ENCODE results near the gene BCL2. TPM values are rescaled to one million over a fixed set of nuclear protein-coding genes. Genes with fewer than 3 reads are reported as not detected.

Gene BCL2
- total RNA-seq, 1 experiment from 2014 or later, result 2.9 TPM

DNA sequence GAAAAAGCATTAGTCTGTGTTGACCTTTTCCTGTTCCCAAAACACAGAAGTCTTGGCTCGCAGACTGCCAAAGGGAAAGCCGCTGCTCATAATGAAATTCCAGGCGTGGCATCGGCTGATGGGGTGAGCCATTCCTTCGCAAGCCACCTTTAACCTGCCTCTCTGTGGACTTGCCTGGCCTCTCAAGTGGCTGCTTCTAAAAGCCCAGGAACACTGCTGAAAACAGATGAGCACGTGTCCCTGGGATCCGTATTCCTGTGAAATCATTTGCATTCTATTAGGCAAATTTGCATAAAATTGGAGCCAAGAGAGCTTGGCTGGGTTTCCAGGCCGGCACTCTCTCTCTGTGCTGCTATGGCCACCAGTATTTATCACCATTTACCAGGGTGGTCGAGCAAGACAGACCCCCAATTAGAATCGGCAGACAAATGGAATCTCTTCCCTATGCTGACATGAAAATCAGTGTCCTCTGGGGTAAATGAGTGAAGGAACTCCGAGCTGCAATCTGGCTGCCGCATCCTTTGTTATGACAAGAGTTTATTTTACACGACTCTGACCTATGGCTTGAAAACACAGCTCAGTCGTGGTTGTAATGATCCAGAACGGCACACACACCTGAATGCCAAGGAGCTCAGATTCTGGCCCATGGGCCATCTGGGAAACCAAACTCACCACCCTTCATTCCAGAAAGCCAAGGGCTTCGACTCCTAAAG lies 21.7 kb downstream of the BCL2 start:
- no peak overlapping the region for H3K27ac Mint-ChIP-seq (ENCODE audit: unreplicated experiment)
- intact Hi-C loops (cut with micrococcal nuclease; ENCODE audit: unreplicated experiment), result no loop called here
- CTCF ChIA-PET, result no interaction called here
- H3K36me3 Mint-ChIP-seq (ENCODE audit: insufficient read depth, unreplicated experiment), result no peaks in the 10 kb centered on the region
- no peak for DNase-seq
- peaks cover 5% of the 10 kb centered on the region for H3K4me1 Mint-ChIP-seq (ENCODE audit: low read depth, unreplicated experiment)
- H3K4me3 Mint-ChIP-seq (ENCODE audit: low read depth, unreplicated experiment), result no peak overlapping the region
- H3K9me3 Mint-ChIP-seq (ENCODE audit: low read depth, unreplicated experiment), result no peaks in the 10 kb centered on the region
- no TSS peak for BruUV-seq (replicated peaks)
- H3K27me3 Mint-ChIP-seq (ENCODE audit: unreplicated experiment), result no peaks in the 10 kb centered on the region
- TF ChIP-seq, protein P1, sequence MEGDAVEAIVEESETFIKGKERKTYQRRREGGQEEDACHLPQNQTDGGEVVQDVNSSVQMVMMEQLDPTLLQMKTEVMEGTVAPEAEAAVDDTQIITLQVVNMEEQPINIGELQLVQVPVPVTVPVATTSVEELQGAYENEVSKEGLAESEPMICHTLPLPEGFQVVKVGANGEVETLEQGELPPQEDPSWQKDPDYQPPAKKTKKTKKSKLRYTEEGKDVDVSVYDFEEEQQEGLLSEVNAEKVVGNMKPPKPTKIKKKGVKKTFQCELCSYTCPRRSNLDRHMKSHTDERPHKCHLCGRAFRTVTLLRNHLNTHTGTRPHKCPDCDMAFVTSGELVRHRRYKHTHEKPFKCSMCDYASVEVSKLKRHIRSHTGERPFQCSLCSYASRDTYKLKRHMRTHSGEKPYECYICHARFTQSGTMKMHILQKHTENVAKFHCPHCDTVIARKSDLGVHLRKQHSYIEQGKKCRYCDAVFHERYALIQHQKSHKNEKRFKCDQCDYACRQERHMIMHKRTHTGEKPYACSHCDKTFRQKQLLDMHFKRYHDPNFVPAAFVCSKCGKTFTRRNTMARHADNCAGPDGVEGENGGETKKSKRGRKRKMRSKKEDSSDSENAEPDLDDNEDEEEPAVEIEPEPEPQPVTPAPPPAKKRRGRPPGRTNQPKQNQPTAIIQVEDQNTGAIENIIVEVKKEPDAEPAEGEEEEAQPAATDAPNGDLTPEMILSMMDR (IDR thresholded peaks at IDR 0.05; ENCODE audit: unreplicated experiment), result no peak

DNA sequence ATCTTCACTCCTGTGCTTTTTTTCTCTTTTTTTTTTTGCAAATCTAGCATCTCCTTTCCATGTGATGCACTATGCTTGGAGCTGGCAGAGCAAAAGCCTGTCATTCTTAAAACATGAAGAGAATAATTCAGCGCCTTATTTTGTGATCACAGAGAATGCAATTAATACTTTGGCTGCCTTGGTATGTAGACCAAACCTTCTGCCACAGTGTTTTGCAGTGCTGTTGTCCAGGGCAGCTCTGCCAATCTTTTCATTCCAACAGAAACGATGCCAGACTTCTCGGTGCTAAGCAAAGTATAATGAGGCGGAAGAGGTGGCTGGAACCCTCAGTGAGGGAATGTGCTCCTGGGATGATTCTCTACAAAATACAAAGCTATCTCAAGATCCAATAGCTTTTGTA lies 25.6 kb downstream of the BCL2 start:
- DNase-seq, result no peak
- Mint-ChIP-seq H3K4me3 (ENCODE audit: low read depth, unreplicated experiment) (no peak overlapping the region), H3K27ac (ENCODE audit: unreplicated experiment) (no peak overlapping the region), H3K27me3 (ENCODE audit: unreplicated experiment) (no peaks in the 10 kb centered on the region), H3K36me3 (ENCODE audit: insufficient read depth, unreplicated experiment) (no peaks in the 10 kb centered on the region), H3K9me3 (ENCODE audit: low read depth, unreplicated experiment) (no peaks in the 10 kb centered on the region), H3K4me1 (ENCODE audit: low read depth, unreplicated experiment) (no peaks in the 10 kb centered on the region)
- BruUV-seq (replicated peaks), result no TSS peak
- TF ChIP-seq, protein P1 (IDR thresholded peaks at IDR 0.05; ENCODE audit: unreplicated experiment), result no peak
- CTCF ChIA-PET, result interaction anchor here (0.7 kb wide), 1 partner anchor 111 kb away, joined by 4 read pairs; no protein-coding TSS in a partner anchor
- intact Hi-C loops (cut with micrococcal nuclease; ENCODE audit: unreplicated experiment), result no loop called here

DNA sequence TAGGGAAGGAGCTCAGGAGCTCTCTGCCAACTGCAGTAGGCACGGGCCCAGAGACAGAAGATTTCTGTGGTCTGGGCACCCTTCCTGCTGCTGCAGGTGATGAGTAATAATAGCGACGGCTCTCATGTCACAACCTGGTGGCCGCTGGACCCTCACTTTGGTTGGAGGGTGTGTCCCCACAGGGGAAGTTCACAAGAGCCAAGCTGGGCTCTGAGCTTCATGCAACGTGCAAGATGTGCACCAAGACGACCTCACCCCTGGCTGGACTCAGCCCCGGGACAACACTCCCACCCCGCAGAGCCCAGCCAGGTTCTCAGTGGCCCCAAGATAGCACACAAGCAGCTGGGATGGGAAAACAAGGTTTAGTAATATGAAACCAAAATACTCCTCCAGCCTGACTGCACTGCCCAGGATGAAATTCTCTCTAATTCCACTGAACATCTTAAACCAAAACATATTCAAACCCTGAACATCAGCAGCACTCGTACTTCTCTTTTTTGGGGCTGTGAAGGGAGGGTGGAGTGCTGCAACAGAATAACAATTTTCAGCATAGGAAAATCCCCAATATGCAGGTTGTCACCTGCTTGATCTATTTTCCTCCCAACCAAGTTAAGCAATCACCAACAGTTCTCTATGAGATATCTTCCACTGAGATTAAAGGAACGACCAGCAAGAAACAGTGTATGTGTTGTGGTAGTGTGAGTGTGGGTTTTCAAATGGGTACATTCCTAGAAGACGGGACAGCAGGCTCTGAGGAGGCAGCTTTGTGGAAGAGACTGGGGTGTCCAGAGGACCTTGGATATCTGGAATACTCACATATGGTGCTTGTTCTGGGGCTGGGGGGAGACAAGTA lies 26.5 kb downstream of the BCL2 start:
- TF ChIP-seq, protein P1 (IDR thresholded peaks at IDR 0.05; ENCODE audit: unreplicated experiment), result no peak
- Mint-ChIP-seq H3K9me3 (ENCODE audit: low read depth, unreplicated experiment) (no peaks in the 10 kb centered on the region), H3K4me1 (ENCODE audit: low read depth, unreplicated experiment) (no peaks in the 10 kb centered on the region), H3K27me3 (ENCODE audit: unreplicated experiment) (no peaks in the 10 kb centered on the region), H3K36me3 (ENCODE audit: insufficient read depth, unreplicated experiment) (no peaks in the 10 kb centered on the region), H3K27ac (ENCODE audit: unreplicated experiment) (no peak overlapping the region), H3K4me3 (ENCODE audit: low read depth, unreplicated experiment) (no peak overlapping the region)
- CTCF ChIA-PET, result interaction anchor here (0.7 kb wide), 1 partner anchor 110 kb away, joined by 4 read pairs; no protein-coding TSS in a partner anchor
- no TSS peak for BruUV-seq (replicated peaks)
- intact Hi-C loops (cut with micrococcal nuclease; ENCODE audit: unreplicated experiment), result no loop called here
- DNase-seq, result no peak

DNA sequence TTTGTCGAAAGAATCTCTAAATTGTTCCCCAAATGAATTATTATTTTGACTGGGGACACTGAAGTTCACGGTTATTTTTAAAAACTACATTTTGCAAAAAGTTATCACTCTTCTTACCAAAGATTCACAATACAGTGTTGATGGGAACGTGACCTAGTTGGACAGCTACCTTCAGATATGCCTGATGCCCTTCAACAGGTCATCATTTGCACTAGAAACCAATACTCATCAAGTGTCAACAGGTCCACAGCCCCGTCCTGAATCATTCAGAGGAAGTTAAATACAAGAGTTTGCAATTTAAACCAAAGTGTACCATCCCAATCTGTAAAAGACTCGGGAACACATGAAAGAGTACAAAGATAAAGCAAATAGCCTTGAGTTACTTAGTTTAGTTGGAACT lies 28.3 kb downstream of the BCL2 start:
- H3K9me3 Mint-ChIP-seq (ENCODE audit: low read depth, unreplicated experiment), result no peaks in the 10 kb centered on the region
- no peaks in the 10 kb centered on the region for H3K36me3 Mint-ChIP-seq (ENCODE audit: insufficient read depth, unreplicated experiment)
- DNase-seq, result no peak
- intact Hi-C loops (cut with micrococcal nuclease; ENCODE audit: unreplicated experiment), result no loop called here
- no peak overlapping the region for H3K4me3 Mint-ChIP-seq (ENCODE audit: low read depth, unreplicated experiment)
- BruUV-seq (replicated peaks), result no TSS peak
- CTCF ChIA-PET, result no interaction called here
- H3K4me1 Mint-ChIP-seq (ENCODE audit: low read depth, unreplicated experiment), result no peaks in the 10 kb centered on the region
- no peaks in the 10 kb centered on the region for H3K27me3 Mint-ChIP-seq (ENCODE audit: unreplicated experiment)
- TF ChIP-seq, protein P1 (IDR thresholded peaks at IDR 0.05; ENCODE audit: unreplicated experiment), result no peak
- H3K27ac Mint-ChIP-seq (ENCODE audit: unreplicated experiment), result no peak overlapping the region

Measured in Calu3 (cell line).